HG03378 (cell line): ENCODE results near the gene OR51G2.
"Not testable (repeated sequence)": the region's sequence is repeated elsewhere in the genome, so short reads cannot be mapped to it uniquely, and the experiment has no call there.

Experiments used
- ATAC-seq: cut with Tn5 transposase; IDR thresholded peaks from one replicate; pipeline ENCODE4 v1.9.1; 2021; ENCODE audit warnings: mild to moderate bottlenecking, moderate library complexity; ENCODE audit not compliant: unreplicated experiment

OR51G2 gene

GRCh38 chr11:4919250-4919649, at the start of gene OR51G2:
TSS of gene OR51G2 (minus strand) at chr11:4919350. CDS start at chr11:4915663, 3,687 bp downstream.
- ATAC-seq: no peak

- no peak for ATAC-seq
These were observed 43.7 kb upstream of the OR51G2 start for GRCh38 chr11:4962816-4963215.

DNA sequence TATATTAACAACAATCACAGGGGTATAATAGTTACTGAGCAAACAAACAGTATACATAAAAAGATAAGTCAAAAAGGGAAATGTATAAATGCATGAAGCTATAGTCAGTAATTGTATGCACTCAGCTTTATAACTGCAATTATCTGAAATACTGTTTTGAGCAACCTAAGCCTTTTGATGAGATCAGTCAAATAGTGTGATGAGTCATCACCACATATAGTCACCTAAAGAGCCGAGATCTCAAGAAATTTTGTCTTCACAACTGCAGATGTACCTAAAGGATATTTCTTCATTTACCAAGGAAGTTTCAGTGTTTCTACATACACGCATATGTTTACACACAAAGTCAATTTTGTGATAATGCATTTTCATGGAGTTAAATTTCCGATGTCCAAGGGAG, 41.7 kb upstream of the OR51G2 start:
- ATAC-seq: no peak

GRCh38 chr11:4957396-4957795, 38.2 kb upstream of the OR51G2 start:
- no peak for ATAC-seq

- ATAC-seq: not testable (repeated sequence)
These were observed 36.5 kb upstream of the OR51G2 start, which contains the start of gene OR51A2 for GRCh38 chr11:4955613-4956012. TSS of gene OR51A2 (minus strand) at chr11:4955713. CDS start at chr11:4955713, 0 bp downstream.

- ATAC-seq: no peak
These were observed 28.4 kb upstream of the OR51G2 start, which contains the start of gene OR51A4 for GRCh38 chr11:4947505-4947904. TSS of gene OR51A4 (minus strand) at chr11:4947605. CDS start at chr11:4947100, 505 bp downstream.

DNA sequence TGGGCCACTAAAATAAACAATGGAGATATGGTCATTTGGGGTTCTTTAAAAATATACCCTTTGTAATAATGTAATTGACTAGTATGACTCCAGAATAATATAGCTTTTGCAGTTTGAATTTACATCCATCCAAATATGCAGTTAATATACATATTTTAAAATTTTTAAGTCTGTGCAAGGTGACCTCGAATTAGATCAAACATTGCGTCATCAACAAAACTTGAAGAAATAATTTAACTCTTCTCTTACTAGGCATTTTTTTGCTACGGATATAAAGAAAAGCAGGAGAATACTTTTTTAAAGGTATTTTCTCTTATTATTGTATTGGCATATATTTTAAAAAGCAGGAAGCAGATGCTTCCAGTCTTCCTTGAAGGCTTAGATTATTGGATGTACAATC, 17.6 kb upstream of the OR51G2 start:
- ATAC-seq: no peak

GRCh38 chr11:4932751-4933150, 13.6 kb upstream of the OR51G2 start:
- no peak for ATAC-seq

- ATAC-seq: no peak
These were observed 7.5 kb upstream of the OR51G2 start for GRCh38 chr11:4926608-4927007.

DNA sequence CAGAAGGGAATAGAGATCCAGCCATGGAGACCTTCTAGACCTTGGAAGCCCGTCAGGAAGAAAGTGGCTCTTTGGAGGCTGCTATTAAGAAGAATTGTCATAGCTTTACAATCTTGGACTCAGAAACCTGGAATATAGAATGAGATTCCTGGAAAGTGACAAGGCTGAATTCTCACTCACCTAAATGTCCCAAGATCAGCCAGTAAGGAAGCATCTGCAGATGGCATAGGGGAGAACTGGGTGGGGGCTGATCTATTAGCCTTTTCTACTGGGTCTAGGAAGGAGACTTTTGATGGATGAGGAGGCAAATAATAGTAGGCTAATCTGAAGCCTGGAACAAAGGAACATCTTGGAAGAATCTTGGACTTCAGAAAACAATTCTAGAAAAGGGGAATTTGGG, 5.1 kb upstream of the OR51G2 start, which contains the start of gene OR51G1:
TSS of gene OR51G1 (minus strand) at position 101 of the 400 bp plus-strand sequence. CDS start at position 101, 0 bp downstream.
- no peak for ATAC-seq

- no peak for ATAC-seq
These were observed 3.2 kb upstream of the OR51G2 start for GRCh38 chr11:4922304-4922703.

GRCh38 chr11:4921796-4922195, 2.6 kb upstream of the OR51G2 start:
- no peak for ATAC-seq

DNA sequence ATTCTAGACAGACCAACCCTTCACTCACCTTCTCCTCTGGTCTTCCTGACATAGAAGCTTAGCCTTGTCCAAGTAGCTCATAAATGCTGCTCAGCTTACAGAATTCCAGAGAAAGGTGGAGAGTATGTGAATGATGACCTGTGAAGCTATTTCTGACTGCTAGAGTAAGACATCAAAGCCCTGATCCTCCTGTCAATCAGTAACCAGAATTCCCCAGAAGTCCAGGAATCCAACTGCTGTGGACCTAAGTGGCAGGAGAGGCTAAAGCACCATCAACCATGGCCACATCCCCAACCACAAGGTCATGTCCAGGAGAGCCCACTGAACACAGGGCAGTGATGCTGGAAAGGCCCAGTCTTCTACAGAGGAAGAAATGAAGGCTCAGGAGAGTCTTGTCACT, 2.6 kb downstream of the OR51G2 start:
- no peak for ATAC-seq

DNA sequence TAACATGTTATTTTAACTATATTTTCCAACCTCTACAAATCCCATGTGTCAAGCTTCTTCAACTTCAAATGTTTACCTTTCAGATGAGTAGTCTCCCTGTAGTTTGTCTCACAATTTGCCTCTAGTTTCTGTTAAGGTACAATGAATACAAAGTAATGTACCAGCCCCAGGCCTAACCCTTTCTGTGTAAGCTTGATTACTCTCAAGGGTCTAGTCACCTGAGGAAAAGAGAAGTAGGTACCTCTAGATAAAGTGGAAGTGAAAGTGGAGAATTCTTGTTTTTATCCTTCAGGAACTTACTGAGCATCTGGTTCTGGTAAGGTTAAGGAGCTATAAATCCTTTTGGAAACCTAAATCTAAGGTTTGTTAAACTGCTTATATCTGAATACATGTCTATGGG, 15.7 kb downstream of the OR51G2 start, which contains the start of gene OR51A7:
TSS of gene OR51A7 (plus strand) at position 300 of the 400 bp plus-strand sequence. CDS start 3,587 bp downstream, outside the sequence.
- ATAC-seq: no peak

DNA sequence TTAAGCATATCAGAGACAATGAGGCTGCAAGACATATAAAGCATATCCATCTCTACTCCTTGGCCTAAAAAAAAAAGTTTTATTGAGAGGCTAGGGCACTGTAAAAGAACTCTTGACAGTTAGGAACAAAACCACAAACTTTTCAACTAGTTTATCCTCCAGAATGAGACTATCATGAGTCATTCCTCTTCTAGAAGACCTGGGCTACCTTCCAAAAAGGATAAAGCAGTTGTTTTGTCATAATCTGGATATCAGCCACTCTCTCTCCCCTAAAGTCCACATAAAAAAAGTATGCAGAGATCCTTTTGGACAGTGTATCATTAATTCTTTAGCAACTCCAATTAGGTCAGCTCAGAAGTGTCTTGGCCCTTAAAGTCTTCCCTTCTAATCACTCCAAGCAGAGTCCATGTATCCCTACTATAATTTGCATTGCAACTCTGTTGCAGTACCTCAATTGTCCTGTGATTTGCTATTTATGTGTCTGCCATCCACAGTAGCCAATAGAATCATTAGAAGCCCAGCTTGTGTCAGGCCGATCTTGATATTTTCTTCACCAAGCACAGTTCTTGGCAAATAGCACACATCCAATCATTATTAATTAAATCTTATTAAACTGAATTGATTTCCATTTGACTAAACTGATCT, 27.0 kb downstream of the OR51G2 start:
- ATAC-seq: no peak

DNA sequence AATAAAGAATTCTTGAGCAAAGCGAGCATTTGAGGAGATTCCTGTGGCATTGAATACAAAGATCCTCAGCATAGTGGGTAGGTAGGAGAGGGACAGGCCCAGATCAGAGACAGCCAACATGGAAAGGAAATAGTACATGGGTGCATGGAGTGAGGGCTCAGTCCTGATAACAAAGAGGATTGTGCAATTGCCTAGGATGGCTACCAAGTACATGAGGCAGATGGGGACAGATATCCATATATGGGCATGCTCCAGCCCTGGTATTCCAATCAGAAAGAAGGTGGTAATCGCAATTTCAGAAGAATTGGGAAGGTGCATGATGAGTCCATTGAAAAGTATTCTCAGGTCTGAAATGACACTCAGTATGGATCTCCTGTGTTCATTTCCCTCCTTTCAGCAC, 28.9 kb downstream of the OR51G2 start:
- no peak for ATAC-seq

DNA sequence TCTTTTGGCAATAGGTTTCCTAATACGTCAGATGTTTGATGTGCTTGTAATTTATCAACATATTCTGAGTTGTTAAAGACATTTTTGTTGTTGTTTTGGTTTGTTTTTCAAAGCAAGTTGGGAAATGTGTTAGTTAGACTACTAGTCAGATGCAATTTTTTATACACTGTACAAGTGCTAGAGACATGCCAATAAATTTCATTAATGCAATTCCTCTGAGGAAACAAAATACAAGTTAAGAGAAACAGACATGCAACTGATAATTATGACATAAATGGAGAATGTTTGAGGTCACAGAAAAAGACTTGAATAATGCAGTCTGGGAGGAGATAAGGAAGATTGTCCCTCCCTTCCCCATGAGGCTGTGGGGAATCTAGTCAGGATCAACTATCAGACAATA, 31.6 kb downstream of the OR51G2 start:
- no peak for ATAC-seq

GRCh38 chr11:4886186-4886585, 33.0 kb downstream of the OR51G2 start:
- ATAC-seq: no peak

DNA sequence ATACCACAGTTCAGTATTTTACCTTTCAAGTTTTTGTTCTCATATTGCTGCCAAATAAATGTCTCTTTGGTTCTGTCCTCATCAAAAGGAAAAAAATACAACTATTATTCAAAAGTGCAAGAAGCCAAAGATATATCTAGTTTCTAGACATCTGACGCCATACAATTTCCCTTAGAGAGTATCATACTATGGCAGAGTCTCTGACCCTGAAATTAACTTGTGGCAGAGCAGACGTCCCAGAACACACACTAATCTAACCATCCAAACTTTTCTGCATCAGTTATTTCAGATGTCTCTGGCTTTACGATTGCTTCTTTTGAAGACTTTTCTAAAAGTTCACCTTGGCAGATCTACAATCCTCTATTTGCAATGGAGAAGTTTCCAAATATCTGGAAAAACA, 34.8 kb downstream of the OR51G2 start:
- ATAC-seq: no peak

GRCh38 chr11:4882543-4882942, 36.6 kb downstream of the OR51G2 start:
- no peak for ATAC-seq

DNA sequence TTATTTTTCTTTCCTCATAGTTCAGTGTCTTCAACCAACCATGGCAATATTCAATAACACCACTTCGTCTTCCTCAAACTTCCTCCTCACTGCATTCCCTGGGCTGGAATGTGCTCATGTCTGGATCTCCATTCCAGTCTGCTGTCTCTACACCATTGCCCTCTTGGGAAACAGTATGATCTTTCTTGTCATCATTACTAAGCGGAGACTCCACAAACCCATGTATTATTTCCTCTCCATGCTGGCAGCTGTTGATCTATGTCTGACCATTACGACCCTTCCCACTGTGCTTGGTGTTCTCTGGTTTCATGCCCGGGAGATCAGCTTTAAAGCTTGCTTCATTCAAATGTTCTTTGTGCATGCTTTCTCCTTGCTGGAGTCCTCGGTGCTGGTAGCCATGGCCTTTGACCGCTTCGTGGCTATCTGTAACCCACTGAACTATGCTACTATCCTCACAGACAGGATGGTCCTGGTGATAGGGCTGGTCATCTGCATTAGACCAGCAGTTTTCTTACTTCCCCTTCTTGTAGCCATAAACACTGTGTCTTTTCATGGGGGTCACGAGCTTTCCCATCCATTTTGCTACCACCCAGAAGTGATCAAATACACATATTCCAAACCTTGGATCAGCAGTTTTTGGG, 37.2 kb downstream of the OR51G2 start, which contains the start of gene OR51T1:
TSS of gene OR51T1 (plus strand) at position 41 of the 641 bp plus-strand sequence. CDS start at position 41, 0 bp downstream.
- ATAC-seq: no peak

GRCh38 chr11:4881188-4881587, 38.0 kb downstream of the OR51G2 start:
- ATAC-seq: no peak
